HG03060 (cell line): ENCODE data around the gene TUBB3.
"Not testable (repeated sequence)": the region's sequence is repeated elsewhere in the genome, so short reads cannot be mapped to it uniquely, and the experiment has no call there.

Source experiments
- ATAC-seq: cut with Tn5 transposase; IDR thresholded peaks from one replicate; pipeline ENCODE4 v1.9.1; 2021; ENCODE audit warnings: low read depth, moderate number of reproducible peaks; ENCODE audit not compliant: unreplicated experiment

Gene TUBB3

DNA sequence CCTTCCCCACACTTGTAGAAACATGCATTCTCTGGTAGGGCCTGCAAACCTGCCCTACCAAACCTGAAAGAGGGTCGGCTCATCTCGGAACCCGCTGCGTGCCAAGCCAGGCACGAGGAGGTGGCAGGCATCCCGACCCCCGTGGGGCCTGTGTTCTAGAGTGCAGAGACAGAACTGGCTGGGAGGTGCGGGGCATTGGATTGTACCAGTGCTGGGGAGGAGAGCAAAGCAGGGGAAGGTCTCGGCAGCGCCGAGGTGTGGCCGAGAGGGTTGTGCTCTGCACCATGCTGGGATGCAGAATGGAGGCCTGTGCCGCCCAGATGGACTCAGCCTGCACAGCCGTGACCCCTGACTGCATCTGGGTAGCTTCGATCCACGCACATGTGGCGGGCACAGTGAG is 22.3 kb upstream of the TUBB3 start:
- no peak for ATAC-seq

DNA sequence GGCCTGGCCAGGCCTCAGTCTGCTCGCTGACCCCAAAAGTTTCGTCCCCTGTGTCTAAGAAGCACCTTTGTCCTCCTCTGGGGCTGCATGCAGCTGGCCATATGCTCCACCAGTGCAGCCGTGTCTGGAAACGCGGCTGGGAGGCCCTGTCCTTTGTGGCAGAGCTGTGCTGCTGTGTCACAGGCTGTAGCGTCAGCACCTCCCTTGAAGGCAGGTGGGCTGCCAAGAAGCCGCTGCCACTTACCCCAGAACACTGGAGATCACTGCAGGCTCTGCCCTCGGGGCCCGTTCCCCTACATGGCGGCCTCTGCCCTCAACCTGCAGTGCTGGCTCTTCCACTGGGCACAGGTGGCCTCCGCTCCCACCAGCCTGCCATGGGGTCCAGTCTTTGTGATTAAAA is 20.2 kb upstream of the TUBB3 start:
- ATAC-seq, result no peak

DNA sequence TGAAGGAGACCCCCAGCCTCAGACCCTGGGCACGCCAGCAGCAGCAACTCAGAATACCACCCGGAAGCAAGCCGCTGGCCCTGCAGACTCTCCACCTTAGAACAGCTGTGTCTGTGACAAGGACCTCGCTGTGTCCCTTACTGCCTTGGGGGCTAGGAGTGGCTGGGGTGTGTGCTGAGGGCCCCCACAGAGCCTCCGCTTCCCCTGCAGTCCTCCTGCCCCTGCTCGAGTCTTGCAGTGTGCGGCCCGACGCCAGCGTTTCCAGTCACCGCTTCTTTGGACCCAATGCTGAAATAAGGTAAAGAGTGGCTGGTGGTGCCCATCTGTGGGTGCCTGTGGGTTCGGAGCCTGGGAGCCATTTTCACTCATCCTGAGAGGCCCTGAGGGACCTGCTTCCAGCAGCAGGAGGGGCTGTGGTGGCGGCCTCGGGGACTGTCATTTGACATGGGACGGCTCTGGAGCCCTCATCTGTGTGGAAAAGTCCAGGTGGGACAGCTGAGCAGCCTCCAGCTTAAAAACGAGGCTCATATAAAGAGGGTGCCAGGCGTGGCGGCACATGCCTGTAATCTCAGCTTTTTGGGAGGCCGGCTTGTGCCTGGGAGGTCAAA is 19.1 kb upstream of the TUBB3 start:
- no peak for ATAC-seq

DNA sequence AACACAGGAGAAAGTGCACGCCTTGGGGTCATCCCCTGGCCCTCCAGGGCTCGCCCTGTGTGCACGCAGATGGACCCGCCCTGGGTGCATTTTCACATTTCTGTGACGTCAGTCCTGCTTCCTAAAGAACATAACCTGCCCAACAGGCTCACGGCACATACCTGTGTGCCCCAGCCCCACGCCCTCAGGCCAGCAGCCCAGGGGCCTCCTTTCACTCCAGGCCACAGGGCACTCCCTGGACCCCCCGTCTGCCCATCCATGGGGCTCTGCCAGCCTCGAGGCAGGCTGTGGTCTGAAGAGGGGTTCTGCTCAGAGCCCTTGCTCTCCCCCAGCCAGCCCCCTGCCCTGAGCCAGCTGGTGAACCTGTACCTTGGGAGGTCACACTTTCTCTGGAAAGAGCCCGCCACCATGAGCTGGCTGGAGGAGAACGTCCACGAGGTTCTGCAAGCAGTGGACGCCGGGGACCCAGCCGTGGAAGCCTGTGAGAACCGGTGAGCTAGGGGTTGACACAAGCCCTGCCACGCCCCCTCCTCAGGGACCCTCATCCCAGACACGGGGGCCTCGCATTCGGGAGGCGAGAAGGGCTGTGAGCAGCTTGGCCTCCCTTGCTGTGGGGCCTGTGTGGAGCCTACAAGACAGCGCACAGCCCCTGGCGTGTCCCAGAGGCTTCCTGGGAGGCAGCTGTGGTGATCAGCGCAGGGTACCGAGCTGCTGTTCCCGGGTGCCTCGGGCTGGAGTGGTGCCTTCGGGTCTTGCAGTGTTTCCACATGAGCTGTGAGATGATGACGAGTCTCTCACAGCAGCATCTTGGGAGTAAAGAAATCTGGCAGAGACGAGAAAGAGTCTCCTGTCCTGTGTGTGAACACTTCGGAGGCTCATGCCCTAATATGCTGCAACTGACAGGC is 18.3 kb upstream of the TUBB3 start:
- ATAC-seq, result no peak

DNA sequence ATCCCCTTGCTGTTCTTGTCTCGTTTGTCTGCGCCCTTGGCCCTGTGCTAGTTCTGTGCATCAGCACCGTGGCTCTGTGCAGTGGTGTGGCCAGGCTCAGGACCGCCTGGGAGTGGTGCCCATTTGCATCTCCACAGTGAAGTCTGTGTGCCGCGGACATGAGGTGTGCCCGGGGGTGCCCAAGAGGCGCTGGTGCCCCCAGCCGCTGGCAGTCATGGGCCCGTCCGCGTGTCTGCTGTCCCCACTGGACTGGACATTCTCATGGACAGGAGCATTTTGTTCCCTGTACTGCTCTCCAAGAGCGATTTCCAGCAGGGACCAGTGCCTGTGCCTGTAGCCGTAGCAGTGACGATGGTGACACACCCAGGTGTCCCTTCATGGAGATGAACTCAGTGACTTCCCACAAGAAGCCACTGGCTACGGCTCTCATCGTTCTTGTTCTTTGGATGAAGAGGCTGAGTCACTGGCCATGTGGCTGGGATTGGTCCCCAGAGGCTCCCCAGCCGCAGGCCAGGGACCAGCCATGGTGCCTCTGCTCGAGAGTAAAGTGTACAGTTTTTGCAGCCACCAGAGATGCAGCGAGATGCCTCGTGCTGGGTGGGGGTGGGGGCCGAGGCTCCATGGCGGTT is 17.5 kb upstream of the TUBB3 start:
- ATAC-seq, result no peak

DNA sequence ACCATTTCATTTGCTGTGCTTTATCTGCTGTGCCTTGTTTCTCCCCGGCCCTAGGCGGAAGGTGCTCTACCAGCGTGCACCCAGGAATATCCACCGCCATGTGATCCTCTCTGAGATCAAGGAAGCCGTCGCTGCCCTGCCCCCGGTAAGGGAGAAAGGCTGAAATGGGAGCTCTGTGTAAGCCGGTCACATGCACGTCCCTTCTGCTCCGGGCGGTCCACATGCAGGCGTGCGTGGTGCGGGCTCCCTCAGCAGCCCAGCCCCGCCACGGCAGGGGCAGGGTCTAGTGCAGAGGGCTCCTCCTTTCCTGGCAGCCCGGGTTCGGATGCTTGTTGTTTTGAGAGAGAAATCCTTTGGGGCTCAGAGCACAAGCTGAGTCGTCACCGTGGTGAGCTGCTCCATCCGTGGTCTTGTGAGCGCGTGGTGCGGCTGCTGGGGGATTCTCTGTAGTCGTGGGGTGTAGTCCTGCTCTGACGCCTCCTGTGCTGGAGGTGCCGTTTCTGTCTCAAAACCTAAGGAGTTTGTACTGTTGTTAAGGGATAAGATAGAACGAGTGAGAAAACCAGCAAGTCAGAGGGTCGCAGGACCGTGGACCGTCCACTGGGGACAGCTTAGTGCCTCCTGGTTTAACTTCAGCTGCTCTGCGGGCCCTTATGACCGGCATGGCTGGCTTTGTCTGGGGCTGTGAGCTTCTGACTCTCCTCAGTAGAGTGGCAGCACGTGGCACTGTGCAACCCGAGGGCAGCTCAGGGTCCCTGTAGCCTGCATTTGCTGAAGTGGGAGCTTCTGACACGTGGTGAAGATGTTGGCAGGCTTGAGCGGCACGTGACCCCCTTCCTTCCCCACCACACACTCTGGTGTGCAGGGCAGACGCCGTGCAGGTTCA is 16.8 kb upstream of the TUBB3 start:
- no peak for ATAC-seq

DNA sequence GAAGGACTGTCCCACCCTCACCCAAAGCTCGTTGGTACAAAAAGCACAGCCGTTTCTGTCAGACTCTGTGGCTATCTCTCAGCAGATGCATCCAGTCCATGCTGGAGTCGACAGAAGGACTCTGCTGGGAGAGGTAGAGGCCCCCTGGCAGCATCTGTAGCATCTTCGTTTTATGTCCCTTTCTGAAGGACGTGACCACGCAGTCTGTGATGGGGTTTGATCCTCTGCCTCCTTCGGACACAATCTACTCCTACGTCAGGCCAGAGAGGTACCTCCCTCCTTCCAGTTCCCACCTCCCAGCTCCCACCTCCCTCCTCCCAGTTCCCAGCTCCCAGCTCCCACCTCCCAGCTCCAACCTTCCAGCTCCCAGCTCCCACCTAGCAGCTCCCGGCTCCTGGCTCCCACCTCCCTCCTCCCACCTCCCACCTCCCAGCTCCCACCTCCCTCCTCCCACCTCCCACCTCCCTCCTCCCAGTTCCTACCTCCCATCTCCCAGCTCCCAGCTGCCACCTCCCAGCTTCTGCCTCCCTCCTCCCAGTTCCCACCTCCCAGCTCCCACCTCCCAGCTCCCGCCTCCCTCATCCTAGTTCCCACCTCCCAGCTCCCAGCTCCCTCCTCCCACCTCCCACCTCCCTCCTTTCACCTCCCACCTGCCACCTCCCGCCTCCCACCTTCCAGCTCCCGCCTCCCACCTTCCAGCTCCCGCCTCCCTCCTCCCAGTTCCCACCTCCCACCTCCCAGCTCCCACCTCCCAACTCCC is 15.9 kb upstream of the TUBB3 start:
- no peak for ATAC-seq

DNA sequence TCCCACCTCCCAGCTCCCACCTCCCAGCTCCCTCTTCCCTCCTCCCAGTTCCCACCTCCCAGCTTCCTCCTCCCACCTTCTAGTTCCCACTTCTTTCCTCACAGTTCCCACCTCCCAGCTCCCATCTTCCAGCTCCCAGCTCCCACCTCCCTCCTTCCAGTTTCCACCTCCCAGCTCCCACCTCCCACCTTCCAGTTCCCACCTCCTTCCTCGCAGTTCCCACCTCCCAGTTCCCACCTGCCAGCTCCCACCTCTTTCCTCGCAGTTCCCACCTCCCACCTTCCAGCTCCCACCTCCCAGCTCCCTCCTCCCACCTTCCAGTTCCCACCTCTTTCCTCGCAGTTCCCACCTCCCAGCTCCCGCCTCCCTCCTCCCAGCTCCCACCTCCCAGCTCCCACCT is 14.9 kb upstream of the TUBB3 start:
- ATAC-seq, result no peak

DNA sequence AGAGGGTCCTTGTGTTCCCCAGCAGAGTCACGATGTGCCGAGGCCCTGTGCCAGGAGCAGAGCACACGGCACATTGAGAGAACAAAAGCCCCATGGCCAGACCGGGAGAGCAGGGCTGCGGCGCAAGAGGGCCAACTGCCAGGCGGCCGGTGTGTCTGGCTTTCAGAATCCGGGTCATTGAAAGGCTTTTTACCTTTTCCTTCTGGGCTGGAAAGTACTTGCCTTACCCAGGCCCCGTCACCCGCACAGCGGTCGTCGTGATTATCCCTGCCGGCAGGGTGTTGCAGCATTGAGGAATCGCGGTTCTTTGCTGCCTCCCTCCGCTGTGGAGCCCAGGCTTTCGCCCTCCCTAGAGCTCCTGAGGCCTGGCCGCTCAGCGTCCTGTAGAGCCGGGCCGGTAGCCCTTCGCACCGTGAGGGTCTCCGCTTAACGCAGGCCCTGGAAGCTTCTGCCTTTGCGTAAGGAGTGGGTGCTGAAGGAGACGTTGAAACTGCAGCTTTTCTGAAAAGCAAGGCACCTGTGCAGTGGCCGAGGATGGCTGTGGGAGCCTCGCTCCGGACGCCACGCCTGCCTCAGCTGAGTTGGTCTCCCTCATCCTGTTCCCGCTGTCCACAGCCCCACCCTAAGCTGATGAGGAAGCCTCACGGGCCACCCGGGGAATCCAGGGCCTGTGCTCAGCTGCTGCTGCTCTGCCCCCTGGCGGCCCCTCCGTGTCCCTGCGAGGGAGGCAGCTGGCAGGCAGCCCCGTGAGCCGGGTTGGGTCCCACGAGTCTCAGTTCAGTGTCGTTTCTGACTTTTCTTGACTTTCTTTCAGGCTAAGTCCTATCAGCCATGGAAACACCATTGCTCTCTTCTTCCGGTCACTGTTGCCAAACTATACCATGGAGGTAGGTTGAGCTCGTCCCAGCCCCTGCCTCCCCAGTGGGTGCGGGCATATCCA is 13.1 kb upstream of the TUBB3 start:
- ATAC-seq, result no peak

DNA sequence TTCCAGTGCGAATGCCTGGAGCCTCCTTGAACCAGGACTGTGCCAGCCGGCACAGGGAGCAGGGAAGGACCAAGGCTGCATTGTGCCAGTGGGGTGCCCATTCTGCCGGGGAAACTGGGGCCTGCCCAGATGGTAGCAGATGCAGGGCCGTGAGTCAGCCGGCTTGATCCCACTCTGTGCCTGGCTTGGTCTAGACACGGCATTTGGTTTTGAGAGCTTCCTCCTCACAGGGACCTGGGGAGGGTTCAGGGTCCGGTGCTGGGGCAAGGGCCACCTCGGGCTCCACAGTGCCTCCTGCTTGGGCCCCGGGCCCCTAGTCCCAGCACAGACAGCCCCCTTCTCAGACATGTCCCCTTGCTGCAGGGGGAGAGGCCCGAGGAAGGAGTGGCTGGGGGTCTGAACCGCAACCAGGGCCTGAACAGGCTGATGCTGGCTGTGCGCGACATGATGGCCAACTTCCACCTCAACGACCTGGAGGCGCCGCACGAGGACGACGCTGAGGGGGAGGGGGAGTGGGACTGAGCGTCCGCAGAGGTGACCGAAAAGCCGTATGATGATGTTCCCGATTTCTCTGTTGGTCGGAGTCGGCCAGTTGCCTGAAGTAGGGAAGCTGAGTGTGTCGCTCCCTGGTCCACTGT is 12.3 kb upstream of the TUBB3 start:
- no peak for ATAC-seq

DNA sequence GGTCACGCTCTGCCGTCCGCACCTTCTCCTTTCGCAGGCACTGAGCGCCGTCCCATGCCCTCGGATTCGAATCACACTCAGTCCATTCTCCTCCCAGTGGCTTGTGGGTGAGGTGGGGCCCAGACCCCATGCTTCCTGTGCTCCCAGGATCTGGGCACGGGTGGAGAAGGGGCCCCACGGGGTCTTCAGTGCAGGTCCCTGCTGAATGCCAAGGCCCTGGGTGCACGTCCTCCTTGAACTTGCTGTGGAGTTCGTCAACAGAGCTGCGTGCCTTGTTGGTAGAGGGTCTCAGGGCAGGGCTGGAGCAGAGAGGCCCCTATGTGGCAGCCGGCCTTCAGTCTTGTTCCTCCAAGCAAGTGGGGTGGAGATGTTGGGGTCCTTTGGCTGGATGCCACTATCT is 11.8 kb upstream of the TUBB3 start:
- no peak for ATAC-seq

DNA sequence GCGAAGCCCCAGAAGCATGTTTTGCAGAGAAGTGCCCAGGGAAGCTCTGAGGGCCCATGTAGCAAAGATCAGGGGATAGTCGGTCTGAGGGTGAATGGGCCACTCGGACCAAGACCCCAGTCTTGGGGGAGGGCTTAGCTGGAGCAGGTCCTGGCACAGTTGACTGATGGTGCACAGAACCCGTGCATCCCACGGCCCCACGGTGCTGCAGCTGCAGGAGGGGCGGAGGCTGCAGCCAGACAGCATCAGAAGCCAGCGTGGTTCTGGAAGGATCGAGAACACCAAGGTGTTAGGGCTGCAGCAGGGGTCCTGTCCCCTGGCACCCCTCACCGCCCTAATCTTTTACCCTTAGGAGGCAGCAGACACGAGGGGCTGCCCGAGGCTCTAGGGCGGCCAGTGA is 11.0 kb upstream of the TUBB3 start:
- ATAC-seq, result no peak

DNA sequence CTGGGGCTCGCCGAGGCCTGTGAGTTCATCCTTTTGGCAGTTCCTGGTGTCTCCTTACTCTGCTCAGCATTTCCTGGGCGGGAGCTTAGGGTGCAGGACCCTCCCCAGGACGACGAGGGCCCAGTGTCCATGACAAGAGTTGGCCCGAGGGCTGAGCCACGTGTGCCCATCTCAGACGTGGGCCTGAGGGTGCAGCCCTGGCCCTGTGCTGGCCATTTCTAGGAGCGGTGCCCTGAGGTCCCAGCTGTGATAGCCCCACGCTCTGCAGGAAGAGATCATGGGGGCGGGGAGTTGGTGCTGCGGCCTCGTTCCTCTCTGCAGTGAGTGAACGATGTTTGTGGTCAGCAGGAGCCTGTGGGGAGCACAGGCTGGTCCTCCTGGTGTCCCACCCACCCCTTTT is 10.5 kb upstream of the TUBB3 start:
- ATAC-seq, result no peak

DNA sequence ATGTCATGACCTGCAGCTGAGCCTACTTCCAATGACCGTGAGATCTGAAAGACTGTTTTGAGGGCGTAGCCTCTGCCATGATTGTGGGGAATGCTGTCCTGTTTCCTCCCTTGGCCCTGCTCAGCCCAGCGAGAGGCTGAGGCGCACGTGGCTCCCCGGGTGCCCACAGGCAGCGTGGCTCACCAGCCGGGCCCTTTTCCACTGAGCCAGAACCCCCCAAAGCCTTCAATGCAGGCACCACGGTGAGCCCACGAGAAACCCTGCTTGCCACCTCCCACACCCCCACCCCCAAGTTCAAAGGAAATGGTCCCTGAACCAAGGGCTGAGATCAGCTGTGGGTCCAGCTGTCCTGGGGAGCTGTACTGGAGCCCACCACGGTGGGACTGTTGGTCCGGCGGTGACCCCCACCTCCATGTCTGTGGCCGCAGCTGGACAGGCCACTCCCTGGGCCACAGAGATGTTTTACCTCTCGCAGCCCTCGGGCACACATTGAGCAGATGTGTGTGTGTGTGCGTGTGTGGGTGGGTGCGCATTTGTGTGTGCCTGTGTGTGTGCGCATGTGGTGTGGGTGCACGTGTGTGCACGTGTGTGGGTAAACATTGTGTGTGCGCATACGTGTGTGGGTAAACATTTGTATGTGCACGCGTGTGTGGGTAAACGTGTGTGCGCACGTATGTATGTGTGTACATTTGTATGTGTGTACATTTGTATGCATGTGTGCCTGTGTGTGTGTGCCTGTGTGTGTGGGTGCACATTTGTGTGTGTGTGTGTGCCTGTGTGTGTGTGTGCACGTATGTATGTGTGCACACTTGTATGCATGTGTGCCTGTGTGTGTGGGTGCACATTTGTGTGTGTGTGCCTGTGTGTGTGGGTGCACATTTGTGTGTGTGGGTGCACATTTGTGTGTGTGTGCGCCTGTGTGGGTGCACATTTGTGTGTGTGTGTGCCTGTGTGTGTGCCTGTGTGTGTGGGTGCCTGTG is 9.4 kb upstream of the TUBB3 start:
- no peak for ATAC-seq

DNA sequence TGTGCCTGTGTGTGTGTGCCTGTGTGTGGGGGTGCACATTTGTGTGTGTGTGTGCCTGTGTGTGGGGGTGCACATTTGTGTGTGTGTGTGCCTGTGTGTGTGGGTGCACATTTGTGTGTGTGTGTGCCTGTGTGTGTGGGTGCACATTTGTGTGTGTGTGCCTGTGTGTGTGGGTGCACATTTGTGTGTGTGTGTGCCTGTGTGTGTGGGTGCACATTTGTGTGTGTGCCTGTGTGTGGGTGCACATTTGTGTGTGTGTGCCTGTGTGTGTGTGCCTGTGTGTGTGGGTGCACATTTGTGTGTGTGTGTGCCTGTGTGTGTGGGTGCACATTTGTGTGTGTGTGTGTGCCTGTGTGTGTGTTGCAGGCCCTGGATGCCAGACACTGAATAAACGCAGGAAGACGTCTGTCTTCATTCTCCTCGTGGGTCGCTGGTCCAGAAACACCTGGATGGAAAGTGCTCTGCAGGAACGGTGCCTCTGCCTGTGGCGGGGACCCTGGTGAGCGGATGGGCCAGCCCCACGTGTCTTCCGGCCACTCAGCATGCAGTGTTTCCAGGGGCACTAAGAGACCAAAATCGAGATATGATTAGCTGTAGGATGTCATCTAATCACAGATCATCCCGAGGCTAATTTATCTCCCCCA is 8.4 kb upstream of the TUBB3 start:
- not testable (repeated sequence) for ATAC-seq

DNA sequence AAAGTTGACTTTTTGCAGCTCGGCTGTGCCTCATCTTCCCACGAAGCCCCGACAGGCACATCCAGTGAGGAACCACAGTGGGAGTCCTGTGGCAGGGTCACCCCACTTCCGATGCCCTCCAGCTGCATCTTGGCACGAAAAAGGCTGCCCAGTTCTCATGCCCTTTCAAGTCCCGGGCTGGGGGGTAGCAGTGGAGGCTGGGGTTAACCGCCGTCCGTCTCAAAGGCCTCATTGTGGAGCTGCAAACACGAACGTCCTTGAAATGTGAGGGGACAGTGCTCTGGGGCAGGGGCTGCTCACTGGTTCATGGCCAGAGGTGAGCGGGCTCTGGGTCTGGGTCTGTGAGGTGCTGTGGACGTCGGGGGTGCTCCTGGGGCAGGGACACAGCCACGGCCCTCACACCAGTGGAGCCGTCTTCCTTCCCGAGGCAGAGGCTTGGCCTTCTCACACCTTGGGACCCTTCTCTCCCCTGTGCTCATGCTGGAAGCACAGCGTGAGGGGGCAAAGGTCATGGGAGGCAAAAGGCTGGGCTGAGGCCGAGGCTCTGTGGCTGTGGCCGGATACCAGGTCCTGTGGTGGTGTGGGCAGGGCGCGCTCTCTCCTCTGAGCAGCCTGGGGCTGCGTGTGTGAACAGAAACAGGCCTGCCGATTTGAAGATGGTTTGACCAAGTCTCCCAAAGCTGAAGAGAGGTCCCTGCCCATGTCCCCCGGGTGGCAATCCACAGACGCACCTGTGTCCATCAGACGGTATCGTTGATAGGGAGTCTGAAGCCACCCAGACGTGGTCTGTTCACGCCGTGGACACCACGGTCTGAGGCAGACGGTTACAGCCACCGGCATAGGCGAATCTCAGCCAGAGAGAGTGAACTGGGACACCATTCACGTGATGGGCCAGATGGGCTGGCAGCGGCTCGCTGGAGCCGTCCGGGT is 7.6 kb upstream of the TUBB3 start:
- no peak for ATAC-seq
